Esophagus squamous epithelium (tissue), 5 donors: Measurements from ENCODE around the gene REV3L. TPM values are rescaled to one million over a fixed set of nuclear protein-coding genes. Genes with fewer than 3 reads are reported as not detected.

Source experiments
- DNase-seq: peaks from one replicate; lab custom pipeline; 2025; lab: John Stamatoyannopoulos, UW
- H3K27ac ChIP-seq, 4 donors: fragments of 200-600 bp; sonication (generic); one replicate each; pipeline ENCODE4 v1.5.1; 2016 to 2019; ENCODE audit warnings: mild to moderate bottlenecking in 1 of 4
- H3K27me3 ChIP-seq, 4 donors: fragments of 200-600 bp; sonication (generic); 1 replicate in 3 of 4; 2 replicates in 1 of 4; pipeline versions ENCODE4 v1.5.1 to v1.6.0; 2017 to 2021; ENCODE audit warnings: antibody characterized with exemption in 1 of 4
- H3K36me3 ChIP-seq, 3 donors: fragments of 200-600 bp; sonication (generic); one replicate each; pipeline ENCODE4 v1.5.1; 2016 to 2019
- H3K4me1 ChIP-seq, 3 donors: fragments of 200-600 bp; sonication (generic); one replicate each; pipeline ENCODE4 v1.5.1; 2017 to 2019
- H3K4me3 ChIP-seq, 4 donors: fragments of 200-600 bp; sonication (generic); 1 replicate in 3 of 4; 2 replicates in 1 of 4; pipeline ENCODE4 v1.5.1; 2016 to 2019; ENCODE audit warnings: mild to moderate bottlenecking in 2 of 4, moderate library complexity in 1 of 4
- H3K9me3 ChIP-seq, 3 donors: fragments of 200-600 bp; sonication (generic); one replicate each; pipeline ENCODE4 v1.5.1; 2016 to 2019
- POLR2A ChIP-seq, 4 donors: fragments of 450-650 bp; IDR thresholded peaks; one replicate each; pipeline ENCODE4 v1.6.1; 2017; ENCODE audit warnings: antibody characterized with exemption in 4 of 4, mild to moderate bottlenecking in 4 of 4, moderate library complexity in 3 of 4
- WGBS, 2 donors: methylation state at CpG; one replicate each; pipeline ENCODE4 v1.1.5; 2018; 5-methylcytosine and 5-hydroxymethylcytosine counted together
- intact Hi-C: fragments of 100-400 bp; cut with DNase I; formaldehyde crosslinking; loops from one replicate; pipeline ENCODE4 v1.15.0; 2022
- total RNA-seq, 4 donors: library from RNA; depleted of rRNA; stranded (reverse); fragments of >200 nt; gene quantifications; one replicate each; pipeline ENCODE4 v1.1.0, GENCODE V29; 2016
- TF ChIP-seq, protein P1 (sequence below), 6 experiments: fragments of 450-650 bp in 4 of 6; fragments of 200-600 bp in 2 of 6; sonication (generic) in 2 of 6; IDR thresholded peaks; one replicate each; pipeline ENCODE4 v1.5.1; 2016 to 2019; ENCODE audit warnings: antibody characterized with exemption in 6 of 6, mild to moderate bottlenecking in 4 of 6, moderate library complexity in 4 of 6
- donor health status: DM: yes; HTN: yes; CAD: no.

The REV3L gene
- total RNA-seq, 4 donors from 2014 or later: 7.0 to 47.1 (median 18.8) TPM

- no peaks in the 10 kb centered on the region for H3K27me3 ChIP-seq
- DNase-seq: no peak
- TF ChIP-seq POLR2A (IDR thresholded peaks at IDR 0.05): no peak
- TF ChIP-seq, protein P1, sequence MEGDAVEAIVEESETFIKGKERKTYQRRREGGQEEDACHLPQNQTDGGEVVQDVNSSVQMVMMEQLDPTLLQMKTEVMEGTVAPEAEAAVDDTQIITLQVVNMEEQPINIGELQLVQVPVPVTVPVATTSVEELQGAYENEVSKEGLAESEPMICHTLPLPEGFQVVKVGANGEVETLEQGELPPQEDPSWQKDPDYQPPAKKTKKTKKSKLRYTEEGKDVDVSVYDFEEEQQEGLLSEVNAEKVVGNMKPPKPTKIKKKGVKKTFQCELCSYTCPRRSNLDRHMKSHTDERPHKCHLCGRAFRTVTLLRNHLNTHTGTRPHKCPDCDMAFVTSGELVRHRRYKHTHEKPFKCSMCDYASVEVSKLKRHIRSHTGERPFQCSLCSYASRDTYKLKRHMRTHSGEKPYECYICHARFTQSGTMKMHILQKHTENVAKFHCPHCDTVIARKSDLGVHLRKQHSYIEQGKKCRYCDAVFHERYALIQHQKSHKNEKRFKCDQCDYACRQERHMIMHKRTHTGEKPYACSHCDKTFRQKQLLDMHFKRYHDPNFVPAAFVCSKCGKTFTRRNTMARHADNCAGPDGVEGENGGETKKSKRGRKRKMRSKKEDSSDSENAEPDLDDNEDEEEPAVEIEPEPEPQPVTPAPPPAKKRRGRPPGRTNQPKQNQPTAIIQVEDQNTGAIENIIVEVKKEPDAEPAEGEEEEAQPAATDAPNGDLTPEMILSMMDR (IDR thresholded peaks at IDR 0.05): no peak
- H3K9me3 ChIP-seq: peaks cover 0 to 13% (median 5%) of the 10 kb centered on the region in 3 donors
- intact Hi-C loops: no loop called here
- H3K27ac ChIP-seq: peak overlapping the region in 1 of 4 donors; percentile 19
- no peak overlapping the region for H3K4me3 ChIP-seq
- peaks cover 0 to 30% (median 0%) of the 10 kb centered on the region in 3 donors for H3K36me3 ChIP-seq
- H3K4me1 ChIP-seq: peaks cover 0 to 16% (median 10%) of the 10 kb centered on the region in 3 donors
Observed at GRCh38 chr6:111461860-111462259, 21.2 kb downstream of the REV3L start.

DNA sequence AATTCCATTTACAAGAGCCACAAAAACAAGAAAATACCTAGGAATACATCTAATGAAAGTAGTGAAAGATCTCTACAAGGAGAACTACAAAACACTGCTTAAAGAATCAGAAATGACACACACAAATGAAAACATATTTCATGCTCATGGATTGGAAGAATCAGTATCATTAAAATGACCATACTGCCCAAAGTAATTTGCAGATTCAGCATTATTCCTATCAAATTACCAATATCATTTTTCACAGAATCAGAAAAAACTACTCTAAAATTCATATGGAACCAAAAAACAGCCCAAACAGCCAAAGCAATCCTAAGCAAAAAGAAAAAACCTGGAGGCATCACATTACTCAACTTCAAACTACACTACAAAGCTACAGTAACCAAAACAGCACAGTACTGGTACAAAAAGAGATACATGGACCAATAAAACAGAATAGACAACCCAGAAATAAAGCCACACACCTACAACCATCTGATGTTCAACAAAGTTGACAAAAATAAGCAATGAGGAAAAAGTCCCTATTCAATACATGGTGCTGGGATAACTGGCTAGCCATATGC is 24.3 kb downstream of the REV3L start:
- DNase-seq: no peak

DNA sequence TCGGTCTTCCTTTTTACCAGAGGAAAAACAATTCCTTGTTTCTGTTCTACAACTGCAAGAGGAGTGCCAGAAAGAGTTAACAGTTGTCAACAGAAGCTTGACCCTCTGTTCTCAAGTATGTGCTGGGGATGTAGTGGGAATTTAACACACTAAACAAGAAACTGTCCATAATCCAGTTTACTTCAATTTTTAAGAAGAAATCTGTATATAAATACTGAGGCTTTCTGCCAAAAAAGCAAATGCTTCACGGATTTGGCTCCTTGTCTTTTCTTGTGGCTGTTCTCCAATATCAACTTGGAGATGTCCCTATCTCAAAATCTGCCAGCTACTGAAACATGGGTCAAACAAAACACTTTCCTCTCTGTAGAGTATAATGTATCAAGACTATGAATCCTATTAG is 26.8 kb downstream of the REV3L start:
- Histone ChIP-seq H3K27me3 (no peaks in the 10 kb centered on the region), H3K9me3 (peaks cover 0 to 13% (median 5%) of the 10 kb centered on the region in 3 donors), H3K4me3 (no peak overlapping the region), H3K27ac (no peak overlapping the region), H3K4me1 (peaks cover 0 to 16% (median 2%) of the 10 kb centered on the region in 3 donors), H3K36me3 (peaks cover 0 to 25% (median 0%) of the 10 kb centered on the region in 3 donors)
- TF ChIP-seq, protein P1 (IDR thresholded peaks at IDR 0.05): no peak
- no peak for TF ChIP-seq POLR2A (IDR thresholded peaks at IDR 0.05)
- DNase-seq: no peak
- WGBS, 2 donors: 36 to 40% methylated on average over 2 of the region's 2 CpGs
- intact Hi-C loops: no loop called here

More for the DNA sequence above, 24.3 kb downstream of the REV3L start:
- Histone ChIP-seq H3K9me3 (peaks cover 0 to 13% (median 5%) of the 10 kb centered on the region in 3 donors), H3K36me3 (peaks cover 0 to 25% (median 0%) of the 10 kb centered on the region in 3 donors), H3K4me3 (no peak overlapping the region), H3K4me1 (peaks cover 0 to 28% (median 13%) of the 10 kb centered on the region in 3 donors), H3K27ac (no peak overlapping the region), H3K27me3 (no peaks in the 10 kb centered on the region)
- intact Hi-C loops: no loop called here
- TF ChIP-seq, protein P1 (IDR thresholded peaks at IDR 0.05): no peak
- no peak for TF ChIP-seq POLR2A (IDR thresholded peaks at IDR 0.05)

GRCh38 chr6:111450636-111451035 is 32.4 kb downstream of the REV3L start:
- Histone ChIP-seq H3K27ac (no peak overlapping the region), H3K9me3 (no peaks in the 10 kb centered on the region), H3K27me3 (no peaks in the 10 kb centered on the region), H3K36me3 (no peaks in the 10 kb centered on the region), H3K4me3 (no peak overlapping the region), H3K4me1 (peaks cover 0 to 24% (median 0%) of the 10 kb centered on the region in 3 donors)
- TF ChIP-seq, protein P1 (IDR thresholded peaks at IDR 0.05): no peak
- no peak for TF ChIP-seq POLR2A (IDR thresholded peaks at IDR 0.05)
- WGBS, 2 donors: 79 to 95% methylated on average over 2 of the region's 2 CpGs
- no peak for DNase-seq
- intact Hi-C loops: no loop called here

- TF ChIP-seq, protein P1 (IDR thresholded peaks at IDR 0.05): no peak
- H3K4me1 ChIP-seq: peaks cover 0 to 24% (median 0%) of the 10 kb centered on the region in 3 donors
- intact Hi-C loops: no loop called here
- no peak overlapping the region for H3K27ac ChIP-seq
- no peaks in the 10 kb centered on the region for H3K27me3 ChIP-seq
- no peak for DNase-seq
- WGBS, 2 donors: 90 to 96% methylated on average over 7 of the region's 7 CpGs
- no peaks in the 10 kb centered on the region for H3K9me3 ChIP-seq
- no peaks in the 10 kb centered on the region for H3K36me3 ChIP-seq
- no peak overlapping the region for H3K4me3 ChIP-seq
Observed at GRCh38 chr6:111450087-111450486, 32.9 kb downstream of the REV3L start.
